HEK293 (cell line): ENCODE data around the gene DNAJC17.

ENCODE experiments used
- CTCF ChIA-PET: fragments of 350-600 bp; formaldehyde crosslinking; extraction: SDS; loops from one replicate; lab custom pipeline; 2021; ENCODE audit warnings: antibody characterized with exemption; lab: Yijun Ruan, JAX
- POLR2A ChIA-PET: fragments of 300-600 bp; formaldehyde crosslinking; extraction: SDS; loops from one replicate; lab custom pipeline; 2020; ENCODE audit warnings: antibody characterized with exemption, inconsistent platforms; lab: Yijun Ruan, JAX
- H3K27ac ChIP-seq: fragments of 200-500 bp; sonication (Bioruptor generic); 2 replicates; pipeline ENCODE4 v1.5.1; 2014; ENCODE audit warnings: low read depth, low read length, control low read depth, inconsistent platforms; ENCODE audit errors: extremely low read depth
- H3K36me3 ChIP-seq, 2 experiments: fragments of 200-500 bp in 1 of 2; sonication (Bioruptor generic) in 1 of 2; 1 replicate in 1 of 2; 2 replicates in 1 of 2; pipeline ENCODE4 v1.5.1; 2014 to 2017; ENCODE audit warnings: inconsistent platforms in 2 of 2, low read length in 2 of 2; ENCODE audit not compliant: control insufficient read depth in 2 of 2, insufficient read depth in 1 of 2
- H3K4me1 ChIP-seq: fragments of 200-500 bp; sonication (Bioruptor generic); 2 replicates; pipeline ENCODE4 v1.5.1; 2014; ENCODE audit warnings: mild to moderate bottlenecking, low read length, inconsistent platforms; ENCODE audit not compliant: control insufficient read depth, insufficient read depth
- H3K4me3 ChIP-seq: 2 replicates; pipeline ENCODE4 v1.5.1; 2011; ENCODE audit warnings: low read depth, mild to moderate bottlenecking, control low read depth, low read length, moderate library complexity
- H3K9me3 ChIP-seq: fragments of 200-500 bp; sonication (Bioruptor generic); 2 replicates; pipeline ENCODE4 v1.5.1; 2014; ENCODE audit warnings: low read depth, low read length, inconsistent platforms; ENCODE audit not compliant: control insufficient read depth, insufficient read depth
- KLF7 ChIP-seq: fragments of 450-650 bp; formaldehyde crosslinking; IDR thresholded peaks from 2 replicates; pipeline ENCODE4 v1.5.1; 2016; ENCODE audit warnings: missing biosample characterization, missing genetic modification characterization, borderline replicate concordance
- MEIS1 ChIP-seq: sonication (generic); formaldehyde crosslinking; IDR thresholded peaks from 2 replicates; pipeline ENCODE4 v1.8.1; 2022; ENCODE audit warnings: missing genetic modification reagents, mild to moderate bottlenecking, borderline replicate concordance
- OVOL3 ChIP-seq: fragments of 450-650 bp; formaldehyde crosslinking; IDR thresholded peaks from 2 replicates; pipeline ENCODE4 v1.5.1; 2016; ENCODE audit warnings: missing biosample characterization, missing genetic modification characterization
- SALL2 ChIP-seq: fragments of 450-650 bp; formaldehyde crosslinking; IDR thresholded peaks from 2 replicates; pipeline ENCODE4 v1.5.0; 2017; ENCODE audit warnings: missing biosample characterization, mild to moderate bottlenecking, missing genetic modification characterization, borderline replicate concordance
- SCRT2 ChIP-seq: fragments of 450-650 bp; formaldehyde crosslinking; IDR thresholded peaks from 2 replicates; pipeline ENCODE4 v1.5.1; 2016; ENCODE audit warnings: missing biosample characterization, missing genetic modification characterization
- ZBTB17 ChIP-seq: fragments of 450-650 bp; formaldehyde crosslinking; IDR thresholded peaks from 2 replicates; pipeline ENCODE4 v1.5.1; 2016; ENCODE audit warnings: missing biosample characterization, missing genetic modification characterization
- ZFP69B ChIP-seq: fragments of 450-650 bp; formaldehyde crosslinking; IDR thresholded peaks from 2 replicates; pipeline ENCODE4 v1.5.1; 2016; ENCODE audit warnings: missing biosample characterization, missing genetic modification characterization
- ZIC2 ChIP-seq: fragments of 450-650 bp; formaldehyde crosslinking; IDR thresholded peaks from 2 replicates; pipeline ENCODE4 v1.5.1; 2016; ENCODE audit warnings: missing biosample characterization, missing genetic modification characterization
- ZNF10 ChIP-seq: fragments of 450-650 bp; formaldehyde crosslinking; IDR thresholded peaks from 2 replicates; pipeline ENCODE4 v1.5.1; 2017; ENCODE audit warnings: missing biosample characterization, missing genetic modification characterization
- ZNF121 ChIP-seq: fragments of 450-650 bp; formaldehyde crosslinking; IDR thresholded peaks from 2 replicates; pipeline ENCODE4 v1.5.1; 2016; ENCODE audit warnings: missing biosample characterization, missing genetic modification characterization
- ZNF2 ChIP-seq: fragments of 450-650 bp; formaldehyde crosslinking; IDR thresholded peaks from 2 replicates; pipeline ENCODE4 v1.5.1; 2016; ENCODE audit warnings: missing biosample characterization, missing genetic modification characterization
- ZNF266 ChIP-seq: fragments of 450-650 bp; formaldehyde crosslinking; IDR thresholded peaks from 2 replicates; pipeline ENCODE4 v1.5.1; 2016; ENCODE audit warnings: missing biosample characterization, missing genetic modification characterization, low read depth
- ZNF302 ChIP-seq: fragments of 450-650 bp; formaldehyde crosslinking; IDR thresholded peaks from 2 replicates; pipeline ENCODE4 v1.5.1; 2016; ENCODE audit warnings: missing biosample characterization, missing genetic modification characterization, low read depth
- ZNF335 ChIP-seq: fragments of 450-650 bp; formaldehyde crosslinking; conservative IDR thresholded peaks from 2 replicates; pipeline ENCODE4 v1.5.1; 2016; ENCODE audit warnings: missing biosample characterization, missing genetic modification characterization
- ZNF433 ChIP-seq: fragments of 450-650 bp; formaldehyde crosslinking; IDR thresholded peaks from 2 replicates; pipeline ENCODE4 v1.5.1; 2016; ENCODE audit warnings: missing biosample characterization, missing genetic modification characterization, low read depth
- ZNF626 ChIP-seq: fragments of 450-650 bp; sonication (Bioruptor Pico); formaldehyde crosslinking; IDR thresholded peaks from 2 replicates; pipeline ENCODE4 v1.5.1; 2018; ENCODE audit warnings: missing biosample characterization, missing genetic modification characterization, inconsistent platforms
- ZNF660 ChIP-seq: fragments of 450-650 bp; IDR thresholded peaks from 2 replicates; pipeline ENCODE4 v1.5.1; 2018; ENCODE audit warnings: missing biosample characterization, mild to moderate bottlenecking, missing genetic modification characterization
- TF ChIP-seq, protein P1 (sequence below): fragments of 450-650 bp; formaldehyde crosslinking; optimal IDR thresholded peaks from 2 replicates; pipeline ENCODE3; 2016; ENCODE audit warnings: missing biosample characterization, mild to moderate bottlenecking, missing genetic modification characterization
- TF ChIP-seq, protein P2 (sequence below): fragments of 450-650 bp; formaldehyde crosslinking; IDR thresholded peaks from 2 replicates; pipeline ENCODE4 v1.5.1; 2016; ENCODE audit warnings: missing biosample characterization, missing genetic modification characterization, low read depth
- TF ChIP-seq, protein P3 (sequence below): fragments of 450-650 bp; formaldehyde crosslinking; IDR thresholded peaks from 2 replicates; pipeline ENCODE4 v1.5.0; 2017; ENCODE audit warnings: missing biosample characterization, missing genetic modification characterization, borderline replicate concordance
- TF ChIP-seq, protein P4 (sequence below): fragments of 450-650 bp; formaldehyde crosslinking; IDR thresholded peaks from 2 replicates; pipeline ENCODE4 v1.5.1; 2016; ENCODE audit warnings: missing biosample characterization, missing genetic modification characterization
- TF ChIP-seq, protein P5 (sequence below): fragments of 450-650 bp; formaldehyde crosslinking; IDR thresholded peaks from 2 replicates; pipeline ENCODE4 v1.5.1; 2016; ENCODE audit warnings: missing biosample characterization, missing genetic modification characterization
- TF ChIP-seq, protein P6 (sequence below): fragments of 450-650 bp; formaldehyde crosslinking; IDR thresholded peaks from 2 replicates; pipeline ENCODE4 v1.5.1; 2016; ENCODE audit warnings: missing biosample characterization, missing genetic modification characterization

The DNAJC17 gene

DNA sequence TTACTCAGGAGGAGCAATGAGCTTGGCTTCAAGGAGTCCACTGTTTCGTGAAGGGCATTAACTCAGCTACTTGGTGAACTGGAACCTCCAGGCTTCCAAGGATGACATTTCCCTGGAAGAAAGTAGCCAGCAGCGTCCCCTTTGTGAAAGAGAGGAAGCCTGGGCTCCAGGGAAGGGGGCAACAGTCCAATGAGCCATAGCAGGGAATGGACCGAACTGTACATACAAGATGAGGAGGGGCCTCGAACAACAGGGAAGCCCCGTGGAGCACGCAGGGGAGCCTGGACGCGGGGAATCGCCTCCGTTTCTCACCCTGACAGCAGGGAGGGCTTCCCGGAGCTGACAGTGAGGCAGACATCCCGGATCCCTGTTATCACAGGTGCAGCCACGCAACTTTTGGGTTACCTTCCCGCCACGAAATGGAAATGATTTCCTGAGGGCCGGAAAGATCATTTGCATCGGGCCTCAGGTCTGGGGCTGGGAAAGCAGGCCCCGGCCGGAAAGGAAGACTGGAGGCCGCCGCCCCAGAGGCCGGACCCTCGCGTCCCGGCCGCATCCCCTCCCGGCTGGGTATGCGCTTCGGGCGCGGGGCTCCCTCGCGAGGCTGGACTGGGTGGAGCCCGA, 36.1 kb upstream of the DNAJC17 start:
- no peaks in the 10 kb centered on the region for H3K36me3 ChIP-seq
- H3K27ac ChIP-seq = peak overlapping the region; percentile 60; the same call in 1 of the 2 replicates
- H3K4me3 ChIP-seq = peak overlapping the region; percentile 44
- ChIA-PET POLR2A (interaction anchor here (0.8 to 1.4 kb wide), 5 partner anchors 14 to 61 kb away, joined by 3 to 7 read pairs (median 4); partner anchors contain the start of genes DNAJC17, RHOV, VPS18 and ZFYVE19), CTCF (interaction anchor here (0.6 to 2.7 kb wide), 8 partner anchors 8 to 96 kb away, joined by 3 to 24 read pairs (median 3); no protein-coding TSS in a partner anchor)
- TF ChIP-seq ZNF266 (no peak), ZNF433 (no peak), ZIC2 (peak; percentile 39; the same call in 1 of the 2 replicates), ZBTB17 (tag by site-specific recombination) (no peak), ZNF626 (no peak), ZNF660 (tag by site-specific recombination) (no peak), ZNF2 (peak; percentile 39; the same call in 1 of the 2 replicates), SCRT2 (tag by site-specific recombination) (no peak), SALL2 (no peak), ZNF335 (tag by site-specific recombination) (peak; percentile 41; the same call in 1 of the 2 replicates), MEIS1 (no peak), ZFP69B (tag by site-specific recombination) (no peak), ZNF10 (tag by site-specific recombination) (no peak), OVOL3 (tag by site-specific recombination) (no peak), ZNF121 (tag by site-specific recombination) (no peak), KLF7 (no peak), ZNF302 (tag by site-specific recombination) (no peak)
- TF ChIP-seq, protein P1, sequence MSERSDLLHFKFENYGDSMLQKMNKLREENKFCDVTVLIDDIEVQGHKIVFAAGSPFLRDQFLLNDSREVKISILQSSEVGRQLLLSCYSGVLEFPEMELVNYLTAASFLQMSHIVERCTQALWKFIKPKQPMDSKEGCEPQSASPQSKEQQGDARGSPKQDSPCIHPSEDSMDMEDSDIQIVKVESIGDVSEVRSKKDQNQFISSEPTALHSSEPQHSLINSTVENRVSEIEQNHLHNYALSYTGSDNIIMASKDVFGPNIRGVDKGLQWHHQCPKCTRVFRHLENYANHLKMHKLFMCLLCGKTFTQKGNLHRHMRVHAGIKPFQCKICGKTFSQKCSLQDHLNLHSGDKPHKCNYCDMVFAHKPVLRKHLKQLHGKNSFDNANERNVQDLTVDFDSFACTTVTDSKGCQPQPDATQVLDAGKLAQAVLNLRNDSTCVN = peak; percentile 32
- TF ChIP-seq, protein P2, sequence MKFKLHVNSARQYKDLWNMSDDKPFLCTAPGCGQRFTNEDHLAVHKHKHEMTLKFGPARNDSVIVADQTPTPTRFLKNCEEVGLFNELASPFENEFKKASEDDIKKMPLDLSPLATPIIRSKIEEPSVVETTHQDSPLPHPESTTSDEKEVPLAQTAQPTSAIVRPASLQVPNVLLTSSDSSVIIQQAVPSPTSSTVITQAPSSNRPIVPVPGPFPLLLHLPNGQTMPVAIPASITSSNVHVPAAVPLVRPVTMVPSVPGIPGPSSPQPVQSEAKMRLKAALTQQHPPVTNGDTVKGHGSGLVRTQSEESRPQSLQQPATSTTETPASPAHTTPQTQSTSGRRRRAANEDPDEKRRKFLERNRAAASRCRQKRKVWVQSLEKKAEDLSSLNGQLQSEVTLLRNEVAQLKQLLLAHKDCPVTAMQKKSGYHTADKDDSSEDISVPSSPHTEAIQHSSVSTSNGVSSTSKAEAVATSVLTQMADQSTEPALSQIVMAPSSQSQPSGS (tag by site-specific recombination) = no peak
- TF ChIP-seq, protein P3, sequence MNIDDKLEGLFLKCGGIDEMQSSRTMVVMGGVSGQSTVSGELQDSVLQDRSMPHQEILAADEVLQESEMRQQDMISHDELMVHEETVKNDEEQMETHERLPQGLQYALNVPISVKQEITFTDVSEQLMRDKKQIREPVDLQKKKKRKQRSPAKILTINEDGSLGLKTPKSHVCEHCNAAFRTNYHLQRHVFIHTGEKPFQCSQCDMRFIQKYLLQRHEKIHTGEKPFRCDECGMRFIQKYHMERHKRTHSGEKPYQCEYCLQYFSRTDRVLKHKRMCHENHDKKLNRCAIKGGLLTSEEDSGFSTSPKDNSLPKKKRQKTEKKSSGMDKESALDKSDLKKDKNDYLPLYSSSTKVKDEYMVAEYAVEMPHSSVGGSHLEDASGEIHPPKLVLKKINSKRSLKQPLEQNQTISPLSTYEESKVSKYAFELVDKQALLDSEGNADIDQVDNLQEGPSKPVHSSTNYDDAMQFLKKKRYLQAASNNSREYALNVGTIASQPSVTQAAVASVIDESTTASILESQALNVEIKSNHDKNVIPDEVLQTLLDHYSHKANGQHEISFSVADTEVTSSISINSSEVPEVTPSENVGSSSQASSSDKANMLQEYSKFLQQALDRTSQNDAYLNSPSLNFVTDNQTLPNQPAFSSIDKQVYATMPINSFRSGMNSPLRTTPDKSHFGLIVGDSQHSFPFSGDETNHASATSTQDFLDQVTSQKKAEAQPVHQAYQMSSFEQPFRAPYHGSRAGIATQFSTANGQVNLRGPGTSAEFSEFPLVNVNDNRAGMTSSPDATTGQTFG = no peak
- TF ChIP-seq, protein P4, sequence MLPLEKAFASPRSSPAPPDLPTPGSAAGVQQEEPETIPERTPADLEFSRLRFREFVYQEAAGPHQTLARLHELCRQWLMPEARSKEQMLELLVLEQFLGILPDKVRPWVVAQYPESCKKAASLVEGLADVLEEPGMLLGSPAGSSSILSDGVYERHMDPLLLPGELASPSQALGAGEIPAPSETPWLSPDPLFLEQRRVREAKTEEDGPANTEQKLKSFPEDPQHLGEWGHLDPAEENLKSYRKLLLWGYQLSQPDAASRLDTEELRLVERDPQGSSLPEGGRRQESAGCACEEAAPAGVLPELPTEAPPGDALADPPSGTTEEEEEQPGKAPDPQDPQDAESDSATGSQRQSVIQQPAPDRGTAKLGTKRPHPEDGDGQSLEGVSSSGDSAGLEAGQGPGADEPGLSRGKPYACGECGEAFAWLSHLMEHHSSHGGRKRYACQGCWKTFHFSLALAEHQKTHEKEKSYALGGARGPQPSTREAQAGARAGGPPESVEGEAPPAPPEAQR = no peak
- TF ChIP-seq, protein P5, sequence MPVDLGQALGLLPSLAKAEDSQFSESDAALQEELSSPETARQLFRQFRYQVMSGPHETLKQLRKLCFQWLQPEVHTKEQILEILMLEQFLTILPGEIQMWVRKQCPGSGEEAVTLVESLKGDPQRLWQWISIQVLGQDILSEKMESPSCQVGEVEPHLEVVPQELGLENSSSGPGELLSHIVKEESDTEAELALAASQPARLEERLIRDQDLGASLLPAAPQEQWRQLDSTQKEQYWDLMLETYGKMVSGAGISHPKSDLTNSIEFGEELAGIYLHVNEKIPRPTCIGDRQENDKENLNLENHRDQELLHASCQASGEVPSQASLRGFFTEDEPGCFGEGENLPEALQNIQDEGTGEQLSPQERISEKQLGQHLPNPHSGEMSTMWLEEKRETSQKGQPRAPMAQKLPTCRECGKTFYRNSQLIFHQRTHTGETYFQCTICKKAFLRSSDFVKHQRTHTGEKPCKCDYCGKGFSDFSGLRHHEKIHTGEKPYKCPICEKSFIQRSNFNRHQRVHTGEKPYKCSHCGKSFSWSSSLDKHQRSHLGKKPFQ = no peak
- TF ChIP-seq, protein P6, sequence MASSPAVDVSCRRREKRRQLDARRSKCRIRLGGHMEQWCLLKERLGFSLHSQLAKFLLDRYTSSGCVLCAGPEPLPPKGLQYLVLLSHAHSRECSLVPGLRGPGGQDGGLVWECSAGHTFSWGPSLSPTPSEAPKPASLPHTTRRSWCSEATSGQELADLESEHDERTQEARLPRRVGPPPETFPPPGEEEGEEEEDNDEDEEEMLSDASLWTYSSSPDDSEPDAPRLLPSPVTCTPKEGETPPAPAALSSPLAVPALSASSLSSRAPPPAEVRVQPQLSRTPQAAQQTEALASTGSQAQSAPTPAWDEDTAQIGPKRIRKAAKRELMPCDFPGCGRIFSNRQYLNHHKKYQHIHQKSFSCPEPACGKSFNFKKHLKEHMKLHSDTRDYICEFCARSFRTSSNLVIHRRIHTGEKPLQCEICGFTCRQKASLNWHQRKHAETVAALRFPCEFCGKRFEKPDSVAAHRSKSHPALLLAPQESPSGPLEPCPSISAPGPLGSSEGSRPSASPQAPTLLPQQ (tag by site-specific recombination) = no peak
- no peaks in the 10 kb centered on the region for H3K9me3 ChIP-seq
- H3K4me1 ChIP-seq = peaks cover 3% of the 10 kb centered on the region; the same call in 1 of the 2 replicates
